Activated CD4-positive, alpha-beta T cell treated with anti-CD3 and anti-CD28 coated beads for 36 hours (primary cell): ENCODE measurements around the gene LTF. TPM values are rescaled to one million over a fixed set of nuclear protein-coding genes. Genes with fewer than 3 reads are reported as not detected.

Experiments used
- ATAC-seq: fragments of 200-7000 bp; cut with Tn5 transposase; one replicate; pipeline ENCODE4 v1.10.0; 2021; ENCODE audit warnings: mild to moderate bottlenecking, moderate library complexity
- CTCF ChIA-PET: fragments of 350-600 bp; sonication (Branson Sonifier 250); formaldehyde crosslinking; loops from one replicate; lab custom pipeline; 2021; ENCODE audit warnings: antibody characterized with exemption; lab: Charles Lee
- POLR2A ChIA-PET: fragments of 350-600 bp; sonication (Branson Sonifier 250); formaldehyde crosslinking; loops from one replicate; lab custom pipeline; 2021; ENCODE audit warnings: antibody characterized with exemption, inconsistent platforms; lab: Charles Lee
- DNase-seq: peaks from one replicate; pipeline ENCODE4 v3.0.0-alpha.2; 2020
- H3K27ac Mint-ChIP-seq: one replicate; pipeline ENCODE4 v1.8.0; 2021; ENCODE audit warnings: mixed read lengths
- H3K27me3 Mint-ChIP-seq: one replicate; pipeline ENCODE4 v1.8.0; 2021; ENCODE audit warnings: mixed read lengths
- H3K36me3 Mint-ChIP-seq: one replicate; pipeline ENCODE4 v1.8.0; 2021; ENCODE audit warnings: low read depth, mixed read lengths
- H3K4me1 Mint-ChIP-seq: one replicate; pipeline ENCODE4 v1.8.0; 2021; ENCODE audit warnings: mixed read lengths
- H3K4me3 Mint-ChIP-seq: one replicate; pipeline ENCODE4 v1.8.0; 2021; ENCODE audit warnings: mild to moderate bottlenecking, moderate library complexity, mixed read lengths
- H3K9me3 Mint-ChIP-seq: one replicate; pipeline ENCODE4 v1.8.0; 2021; ENCODE audit warnings: low read depth, mixed read lengths
- intact Hi-C, 2 experiments: fragments of 100-400 bp; cut with DNase I in 1 of 2; cut with micrococcal nuclease in 1 of 2; formaldehyde crosslinking; loops; one replicate each; pipeline versions ENCODE4 v1.14.2 to v1.15.1; 2022 to 2024; cut with DNase I, micrococcal nuclease
- total RNA-seq, 2 experiments: library from RNA; stranded (reverse); gene quantifications; one replicate each; pipeline ENCODE4 v1.2.3, GENCODE V29; 2021

Gene LTF
- total RNA-seq, 2 experiments from 2014 or later: not detected

- CTCF ChIA-PET: interaction anchor here (0.6 to 0.9 kb wide), 2 partner anchors 34 to 1657 kb away, joined by 3 to 4 read pairs; no protein-coding TSS in a partner anchor
- POLR2A ChIA-PET: no interaction called here
- Mint-ChIP-seq H3K4me3 (no peak overlapping the region), H3K36me3 (no peaks in the 10 kb centered on the region), H3K9me3 (no peaks in the 10 kb centered on the region), H3K4me1 (no peaks in the 10 kb centered on the region), H3K27ac (no peak overlapping the region), H3K27me3 (peaks cover 12% of the 10 kb centered on the region)
- ATAC-seq (no peak), DNase-seq (no peak)
- intact Hi-C loops: no loop called here
Measured at GRCh38 chr3:46454606-46455005, 10.1 kb downstream of the LTF start.

GRCh38 chr3:46454209-46454595 is 10.5 kb downstream of the LTF start:
- no peaks in the 10 kb centered on the region for H3K4me1 Mint-ChIP-seq
- intact Hi-C loops: no loop called here
- ChIA-PET POLR2A (no interaction called here), CTCF (interaction anchor here (0.6 to 1.0 kb wide), 2 partner anchors 34 to 1656 kb away, joined by 3 to 4 read pairs; no protein-coding TSS in a partner anchor)
- no peak overlapping the region for H3K27ac Mint-ChIP-seq
- ATAC-seq (no peak), DNase-seq (no peak)
- H3K27me3 Mint-ChIP-seq: peaks cover 12% of the 10 kb centered on the region
- no peaks in the 10 kb centered on the region for H3K9me3 Mint-ChIP-seq
- H3K36me3 Mint-ChIP-seq: no peaks in the 10 kb centered on the region
- no peak overlapping the region for H3K4me3 Mint-ChIP-seq

- intact Hi-C loops: no loop called here
- Mint-ChIP-seq H3K9me3 (no peaks in the 10 kb centered on the region), H3K4me1 (no peaks in the 10 kb centered on the region), H3K4me3 (no peak overlapping the region), H3K36me3 (no peaks in the 10 kb centered on the region), H3K27ac (no peak overlapping the region), H3K27me3 (peaks cover 14% of the 10 kb centered on the region)
- no peak for DNase-seq
- ATAC-seq: no peak
- CTCF ChIA-PET: interaction anchor here (0.6 to 1.0 kb wide), 2 partner anchors 35 to 1656 kb away, joined by 3 to 4 read pairs; no protein-coding TSS in a partner anchor
- POLR2A ChIA-PET: no interaction called here
Measured at GRCh38 chr3:46453526-46454208, 11.0 kb downstream of the LTF start.

GRCh38 chr3:46449755-46450552 is 14.8 kb downstream of the LTF start:
- H3K4me3 Mint-ChIP-seq: no peak overlapping the region

GRCh38 chr3:46448721-46449120 is 16.0 kb downstream of the LTF start:
- ATAC-seq: no peak
- ChIA-PET POLR2A (no interaction called here), CTCF (interaction anchor here (0.6 kb wide), 2 partner anchors 65 to 597 kb away, joined by 3 to 4 read pairs; no protein-coding TSS in a partner anchor)
- no peaks in the 10 kb centered on the region for H3K4me1 Mint-ChIP-seq
- H3K27me3 Mint-ChIP-seq: peaks cover 13% of the 10 kb centered on the region
- no peak for DNase-seq
- H3K36me3 Mint-ChIP-seq: no peaks in the 10 kb centered on the region
- no peak overlapping the region for H3K4me3 Mint-ChIP-seq
- no peak overlapping the region for H3K27ac Mint-ChIP-seq
- intact Hi-C loops: no loop called here
- no peaks in the 10 kb centered on the region for H3K9me3 Mint-ChIP-seq

More at GRCh38 chr3:46449755-46450552, 14.8 kb downstream of the LTF start:
- intact Hi-C loops: no loop called here
- H3K27me3 Mint-ChIP-seq: peaks cover 14% of the 10 kb centered on the region
- ChIA-PET POLR2A (interaction anchor here (0.6 kb wide), 1 partner anchor 25 kb away, joined by 3 read pairs; no protein-coding TSS in a partner anchor), CTCF (interaction anchor here (0.6 to 1.4 kb wide), 8 partner anchors 19 to 210 kb away, joined by 3 to 5 read pairs (median 3); no protein-coding TSS in a partner anchor)
- no peak overlapping the region for H3K27ac Mint-ChIP-seq
- H3K36me3 Mint-ChIP-seq: no peaks in the 10 kb centered on the region
- no peaks in the 10 kb centered on the region for H3K4me1 Mint-ChIP-seq
- DNase-seq (no peak), ATAC-seq (no peak)
- H3K9me3 Mint-ChIP-seq: no peaks in the 10 kb centered on the region

GRCh38 chr3:46447228-46447985 is 17.3 kb downstream of the LTF start:
- Mint-ChIP-seq H3K36me3 (no peaks in the 10 kb centered on the region), H3K4me1 (no peaks in the 10 kb centered on the region), H3K4me3 (no peak overlapping the region), H3K27ac (no peak overlapping the region), H3K9me3 (no peaks in the 10 kb centered on the region), H3K27me3 (peaks cover 8% of the 10 kb centered on the region)
- ChIA-PET POLR2A (no interaction called here), CTCF (no interaction called here)
- DNase-seq (no peak), ATAC-seq (no peak)
- intact Hi-C loops: no loop called here

GRCh38 chr3:46442576-46443530 is 21.9 kb downstream of the LTF start:
- no peaks in the 10 kb centered on the region for H3K36me3 Mint-ChIP-seq
- H3K27ac Mint-ChIP-seq: no peak overlapping the region
- no peaks in the 10 kb centered on the region for H3K9me3 Mint-ChIP-seq
- ChIA-PET POLR2A (interaction anchor here (0.6 kb wide), 1 partner anchor 1156 kb away, joined by 8 read pairs; no protein-coding TSS in a partner anchor), CTCF (interaction anchor here (0.6 to 0.7 kb wide), 2 partner anchors 59 to 226 kb away, joined by 3 read pairs; no protein-coding TSS in a partner anchor)
- no peak for ATAC-seq
- no peak for DNase-seq
- H3K27me3 Mint-ChIP-seq: no peaks in the 10 kb centered on the region
- intact Hi-C loops: no loop called here
- no peak overlapping the region for H3K4me3 Mint-ChIP-seq
- H3K4me1 Mint-ChIP-seq: peaks cover 19% of the 10 kb centered on the region

GRCh38 chr3:46440531-46441294 is 24.0 kb downstream of the LTF start:
- ChIA-PET POLR2A (no interaction called here), CTCF (interaction anchor here (0.6 kb wide), 1 partner anchor 164 kb away, joined by 3 read pairs; no protein-coding TSS in a partner anchor)
- H3K27ac Mint-ChIP-seq: no peak overlapping the region
- H3K4me1 Mint-ChIP-seq: peaks cover 19% of the 10 kb centered on the region
- intact Hi-C loops: no loop called here
- H3K4me3 Mint-ChIP-seq: no peak overlapping the region
- H3K27me3 Mint-ChIP-seq: no peaks in the 10 kb centered on the region
- H3K9me3 Mint-ChIP-seq: no peaks in the 10 kb centered on the region
- DNase-seq: peak; percentile 55
- ATAC-seq: peak; percentile 99
- no peaks in the 10 kb centered on the region for H3K36me3 Mint-ChIP-seq

- ChIA-PET CTCF (interaction anchor here (0.7 to 0.8 kb wide), 2 partner anchors 13 to 267 kb away, joined by 3 read pairs; no protein-coding TSS in a partner anchor), POLR2A (no interaction called here)
- intact Hi-C loops: no loop called here
Measured at GRCh38 chr3:46438831-46439230, 25.9 kb downstream of the LTF start.

More at GRCh38 chr3:46438831-46439230, 25.9 kb downstream of the LTF start:
- Mint-ChIP-seq H3K27me3 (no peaks in the 10 kb centered on the region), H3K36me3 (no peaks in the 10 kb centered on the region), H3K27ac (no peak overlapping the region), H3K4me3 (no peak overlapping the region), H3K9me3 (no peaks in the 10 kb centered on the region), H3K4me1 (peaks cover 19% of the 10 kb centered on the region)
- ATAC-seq (no peak), DNase-seq (no peak)
